K562 (cell line): ENCODE results near the gene ANKRD13C. TPM values are rescaled to one million over a fixed set of nuclear protein-coding genes. Genes with fewer than 3 reads are reported as not detected.

Experiments used
- C11orf30 ChIP-seq: fragments of 450-650 bp; IDR thresholded peaks from 2 replicates; pipeline ENCODE4 v1.6.1; 2016; ENCODE audit warnings: low read depth, mild to moderate bottlenecking
- CSDE1 ChIP-seq, 2 experiments: fragments of 450-650 bp; IDR thresholded peaks; 2 replicates each; pipeline ENCODE4 v1.6.1; 2016; ENCODE audit warnings: mild to moderate bottlenecking in 1 of 2
- HDAC1 ChIP-seq, 2 experiments: fragments of 450-650 bp; IDR thresholded peaks; 2 replicates each; pipeline ENCODE4 v1.6.1; 2016 to 2017; ENCODE audit warnings: inconsistent platforms in 1 of 2, mild to moderate bottlenecking in 1 of 2, moderate library complexity in 1 of 2
- KDM1A ChIP-seq, 2 experiments: fragments of 450-650 bp; IDR thresholded peaks; 2 replicates each; pipeline ENCODE4 v1.6.1; 2016; ENCODE audit warnings: mild to moderate bottlenecking in 2 of 2
- KDM2B ChIP-seq: fragments of 250-450 bp; sonication (Bioruptor Pico); IDR thresholded peaks from 2 replicates; pipeline ENCODE4 v1.8.0; 2021; ENCODE audit warnings: mild to moderate bottlenecking, moderate library complexity
- MEIS2 ChIP-seq: fragments of 450-650 bp; IDR thresholded peaks from 2 replicates; pipeline ENCODE4 v1.6.1; 2014; ENCODE audit warnings: mild to moderate bottlenecking; ENCODE audit not compliant: partially characterized antibody
- RBM15 ChIP-seq: fragments of 200-400 bp; formaldehyde crosslinking; IDR thresholded peaks from 2 replicates; pipeline ENCODE4 v1.6.1; 2018; ENCODE audit warnings: mild to moderate bottlenecking, low read length, moderate library complexity; ENCODE audit not compliant: insufficient read depth
- ZNF75A ChIP-seq: fragments of 450-650 bp; formaldehyde crosslinking; IDR thresholded peaks from 2 replicates; pipeline ENCODE4 v1.4.0; 2020; ENCODE audit warnings: mild to moderate bottlenecking
- polyA plus RNA-seq, 8 experiments: library from polyadenylated mRNA; depleted of rRNA in 4 of 8; stranded (reverse) in 5 of 8; unstranded in 3 of 8; fragments of >200 nt; fragmentation: Nextera tagmentation in 2 of 8; fragmentation: Illumina TruSeq in 1 of 8; extraction: Ambion mirVana in 2 of 8; extraction: Trizol in 1 of 8; gene quantifications; 2 replicates each; pipeline versions ENCODE4 v1.2.1 to v1.2.3, GENCODE V29; 2011 to 2014; ENCODE audit warnings: inconsistent platforms in 1 of 8, missing spikeins in 1 of 8
- total RNA-seq, 7 experiments: library from RNA; depleted of rRNA in 6 of 7; stranded (reverse); fragments of >200 nt in 6 of 7; fragmentation: Illumina TruSeq in 2 of 7; extraction: Trizol in 2 of 7; gene quantifications; 2 replicates each; pipeline versions ENCODE4 v1.2.1 to v1.2.3, GENCODE V29; 2011 to 2021; ENCODE audit warnings: low replicate concordance in 1 of 7
- TF ChIP-seq, protein P1 (sequence below): fragments of 450-650 bp; IDR thresholded peaks from 2 replicates; pipeline ENCODE4 v1.6.1; 2016; ENCODE audit warnings: low read depth
- TF ChIP-seq, protein P2 (sequence below): fragments of 450-650 bp; formaldehyde crosslinking; IDR thresholded peaks from 2 replicates; pipeline ENCODE4 v1.4.0; 2022; ENCODE audit warnings: missing genetic modification characterization
- TF ChIP-seq, protein P3 (sequence below), 2 experiments: fragments of 450-650 bp; IDR thresholded peaks; 2 replicates each; pipeline ENCODE4 v1.6.1; 2016
- TF ChIP-seq, protein P4 (sequence below): fragments of 250-450 bp; sonication (Bioruptor Pico); IDR thresholded peaks from 2 replicates; pipeline ENCODE4 v1.8.0; 2021; ENCODE audit warnings: mild to moderate bottlenecking, moderate library complexity

Gene ANKRD13C
- total and polyA plus RNA-seq, 9 of the 15 experiments (the other 6 are each of a cell fraction or from before 2014, with no cell fraction given) = 3.4 to 22.8 (median 12.5) TPM

DNA sequence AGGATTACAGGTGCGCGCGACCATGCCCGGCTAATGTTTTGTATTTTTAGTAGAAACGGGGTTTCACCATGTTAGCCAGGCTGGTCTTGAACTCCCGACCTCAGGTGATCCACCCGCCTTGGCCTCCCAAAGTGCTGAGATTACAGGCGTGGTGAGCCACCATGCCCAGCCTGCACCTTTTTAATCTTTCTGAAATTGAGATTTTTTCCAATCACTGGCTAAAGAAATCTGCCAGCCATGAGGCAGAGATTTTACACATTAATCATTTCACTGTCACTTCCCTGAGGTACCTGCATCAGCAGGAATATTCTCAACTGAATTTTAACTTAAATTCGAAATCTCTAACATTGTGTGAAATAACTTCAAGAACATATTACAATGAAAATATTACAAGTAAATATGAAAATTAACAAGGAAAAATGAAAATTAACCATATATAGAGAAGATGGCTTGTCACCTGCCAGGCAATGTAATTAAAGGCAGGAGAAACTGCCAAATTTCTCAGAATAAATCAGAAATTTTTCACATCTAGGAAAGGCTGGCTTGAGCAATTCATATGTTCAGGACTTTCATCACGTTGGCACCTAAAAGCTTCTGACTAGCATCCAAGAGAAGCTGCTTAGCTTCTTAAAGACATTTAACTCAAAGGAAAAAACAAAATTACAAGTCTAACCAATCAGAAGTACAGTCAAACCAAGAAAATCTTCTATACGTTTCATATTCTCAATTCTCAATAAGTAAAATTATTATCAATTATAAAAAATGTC is 5.9 kb downstream of the ANKRD13C start (continued):
- peak; percentile 41; the same call in 1 of the 2 replicates for TF ChIP-seq C11orf30
- TF ChIP-seq, protein P1, sequence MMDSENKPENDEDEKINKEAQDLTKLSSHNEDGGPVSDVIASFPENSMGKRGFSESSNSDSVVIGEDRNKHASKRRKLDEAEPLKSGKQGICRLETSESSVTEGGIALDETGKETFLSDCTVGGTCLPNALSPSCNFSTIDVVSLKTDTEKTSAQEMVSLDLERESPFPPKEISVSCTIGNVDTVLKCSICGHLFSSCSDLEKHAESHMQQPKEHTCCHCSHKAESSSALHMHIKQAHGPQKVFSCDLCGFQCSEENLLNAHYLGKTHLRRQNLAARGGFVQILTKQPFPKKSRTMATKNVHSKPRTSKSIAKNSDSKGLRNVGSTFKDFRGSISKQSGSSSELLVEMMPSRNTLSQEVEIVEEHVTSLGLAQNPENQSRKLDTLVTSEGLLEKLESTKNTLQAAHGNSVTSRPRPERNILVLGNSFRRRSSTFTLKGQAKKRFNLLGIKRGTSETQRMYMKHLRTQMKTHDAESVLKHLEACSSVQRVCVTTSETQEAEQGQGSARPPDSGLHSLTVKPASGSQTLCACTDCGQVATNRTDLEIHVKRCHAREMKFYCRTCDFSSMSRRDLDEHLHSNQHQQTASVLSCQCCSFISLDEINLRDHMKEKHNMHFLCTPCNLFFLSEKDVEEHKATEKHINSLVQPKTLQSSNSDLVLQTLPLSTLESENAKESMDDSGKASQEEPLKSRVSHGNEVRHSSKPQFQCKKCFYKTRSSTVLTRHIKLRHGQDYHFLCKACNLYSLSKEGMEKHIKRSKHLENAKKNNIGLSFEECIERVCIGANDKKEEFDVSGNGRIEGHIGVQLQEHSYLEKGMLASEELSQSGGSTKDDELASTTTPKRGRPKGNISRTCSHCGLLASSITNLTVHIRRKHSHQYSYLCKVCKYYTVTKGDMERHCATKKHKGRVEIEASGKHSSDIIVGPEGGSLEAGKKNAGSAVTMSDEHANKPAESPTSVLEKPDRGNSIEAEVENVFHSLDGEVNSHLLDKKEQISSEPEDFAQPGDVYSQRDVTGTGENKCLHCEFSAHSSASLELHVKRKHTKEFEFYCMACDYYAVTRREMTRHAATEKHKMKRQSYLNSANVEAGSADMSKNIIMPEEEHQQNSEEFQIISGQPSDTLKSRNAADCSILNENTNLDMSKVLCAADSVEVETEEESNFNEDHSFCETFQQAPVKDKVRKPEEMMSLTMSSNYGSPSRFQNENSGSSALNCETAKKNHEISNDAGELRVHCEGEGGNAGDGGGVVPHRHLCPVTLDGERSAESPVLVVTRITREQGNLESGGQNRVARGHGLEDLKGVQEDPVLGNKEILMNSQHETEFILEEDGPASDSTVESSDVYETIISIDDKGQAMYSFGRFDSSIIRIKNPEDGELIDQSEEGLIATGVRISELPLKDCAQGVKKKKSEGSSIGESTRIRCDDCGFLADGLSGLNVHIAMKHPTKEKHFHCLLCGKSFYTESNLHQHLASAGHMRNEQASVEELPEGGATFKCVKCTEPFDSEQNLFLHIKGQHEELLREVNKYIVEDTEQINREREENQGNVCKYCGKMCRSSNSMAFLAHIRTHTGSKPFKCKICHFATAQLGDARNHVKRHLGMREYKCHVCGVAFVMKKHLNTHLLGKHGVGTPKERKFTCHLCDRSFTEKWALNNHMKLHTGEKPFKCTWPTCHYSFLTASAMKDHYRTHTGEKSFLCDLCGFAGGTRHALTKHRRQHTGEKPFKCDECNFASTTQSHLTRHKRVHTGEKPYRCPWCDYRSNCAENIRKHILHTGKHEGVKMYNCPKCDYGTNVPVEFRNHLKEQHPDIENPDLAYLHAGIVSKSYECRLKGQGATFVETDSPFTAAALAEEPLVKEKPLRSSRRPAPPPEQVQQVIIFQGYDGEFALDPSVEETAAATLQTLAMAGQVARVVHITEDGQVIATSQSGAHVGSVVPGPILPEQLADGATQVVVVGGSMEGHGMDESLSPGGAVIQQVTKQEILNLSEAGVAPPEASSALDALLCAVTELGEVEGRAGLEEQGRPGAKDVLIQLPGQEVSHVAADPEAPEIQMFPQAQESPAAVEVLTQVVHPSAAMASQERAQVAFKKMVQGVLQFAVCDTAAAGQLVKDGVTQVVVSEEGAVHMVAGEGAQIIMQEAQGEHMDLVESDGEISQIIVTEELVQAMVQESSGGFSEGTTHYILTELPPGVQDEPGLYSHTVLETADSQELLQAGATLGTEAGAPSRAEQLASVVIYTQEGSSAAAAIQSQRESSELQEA = no peak
- TF ChIP-seq, protein P2, sequence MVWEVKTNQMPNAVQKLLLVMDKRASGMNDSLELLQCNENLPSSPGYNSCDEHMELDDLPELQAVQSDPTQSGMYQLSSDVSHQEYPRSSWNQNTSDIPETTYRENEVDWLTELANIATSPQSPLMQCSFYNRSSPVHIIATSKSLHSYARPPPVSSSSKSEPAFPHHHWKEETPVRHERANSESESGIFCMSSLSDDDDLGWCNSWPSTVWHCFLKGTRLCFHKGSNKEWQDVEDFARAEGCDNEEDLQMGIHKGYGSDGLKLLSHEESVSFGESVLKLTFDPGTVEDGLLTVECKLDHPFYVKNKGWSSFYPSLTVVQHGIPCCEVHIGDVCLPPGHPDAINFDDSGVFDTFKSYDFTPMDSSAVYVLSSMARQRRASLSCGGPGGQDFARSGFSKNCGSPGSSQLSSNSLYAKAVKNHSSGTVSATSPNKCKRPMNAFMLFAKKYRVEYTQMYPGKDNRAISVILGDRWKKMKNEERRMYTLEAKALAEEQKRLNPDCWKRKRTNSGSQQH (CRISPR knock-in tag) = no peak
- no peak for TF ChIP-seq RBM15
- TF ChIP-seq ZNF75A (CRISPR knock-in tag) = no peak
- TF ChIP-seq HDAC1 (IDR thresholded peaks at IDR 0.05) = 0 out of 4 replicates have a peak, but pooled peaks of 1 of the 2 experiments have one; percentile 38
- TF ChIP-seq, protein P3, sequence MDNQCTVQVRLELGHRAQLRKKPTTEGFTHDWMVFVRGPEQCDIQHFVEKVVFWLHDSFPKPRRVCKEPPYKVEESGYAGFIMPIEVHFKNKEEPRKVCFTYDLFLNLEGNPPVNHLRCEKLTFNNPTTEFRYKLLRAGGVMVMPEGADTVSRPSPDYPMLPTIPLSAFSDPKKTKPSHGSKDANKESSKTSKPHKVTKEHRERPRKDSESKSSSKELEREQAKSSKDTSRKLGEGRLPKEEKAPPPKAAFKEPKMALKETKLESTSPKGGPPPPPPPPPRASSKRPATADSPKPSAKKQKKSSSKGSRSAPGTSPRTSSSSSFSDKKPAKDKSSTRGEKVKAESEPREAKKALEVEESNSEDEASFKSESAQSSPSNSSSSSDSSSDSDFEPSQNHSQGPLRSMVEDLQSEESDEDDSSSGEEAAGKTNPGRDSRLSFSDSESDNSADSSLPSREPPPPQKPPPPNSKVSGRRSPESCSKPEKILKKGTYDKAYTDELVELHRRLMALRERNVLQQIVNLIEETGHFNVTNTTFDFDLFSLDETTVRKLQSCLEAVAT (IDR thresholded peaks at IDR 0.05) = no peak
- TF ChIP-seq, protein P4, sequence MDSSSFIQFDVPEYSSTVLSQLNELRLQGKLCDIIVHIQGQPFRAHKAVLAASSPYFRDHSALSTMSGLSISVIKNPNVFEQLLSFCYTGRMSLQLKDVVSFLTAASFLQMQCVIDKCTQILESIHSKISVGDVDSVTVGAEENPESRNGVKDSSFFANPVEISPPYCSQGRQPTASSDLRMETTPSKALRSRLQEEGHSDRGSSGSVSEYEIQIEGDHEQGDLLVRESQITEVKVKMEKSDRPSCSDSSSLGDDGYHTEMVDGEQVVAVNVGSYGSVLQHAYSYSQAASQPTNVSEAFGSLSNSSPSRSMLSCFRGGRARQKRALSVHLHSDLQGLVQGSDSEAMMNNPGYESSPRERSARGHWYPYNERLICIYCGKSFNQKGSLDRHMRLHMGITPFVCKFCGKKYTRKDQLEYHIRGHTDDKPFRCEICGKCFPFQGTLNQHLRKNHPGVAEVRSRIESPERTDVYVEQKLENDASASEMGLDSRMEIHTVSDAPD (CRISPR knock-in tag) = no peak
- peak; percentile 19 for TF ChIP-seq MEIS2
- TF ChIP-seq KDM1A (IDR thresholded peaks at IDR 0.05) = peak; percentile 91
- TF ChIP-seq KDM2B (CRISPR knock-in tag) = no peak
- TF ChIP-seq CSDE1 (IDR thresholded peaks at IDR 0.05) = no peak
